Thyroid gland (tissue), 4 donors: ENCODE results near the gene ZNF487.

Experiments used
- POLR2A ChIP-seq, 2 donors: fragments of 450-650 bp; IDR thresholded peaks; one replicate each; pipeline ENCODE4 v1.6.1; 2017; ENCODE audit warnings: antibody characterized with exemption in 2 of 2, mild to moderate bottlenecking in 2 of 2, moderate library complexity in 1 of 2
- TF ChIP-seq, protein P1 (sequence below), 6 experiments: fragments of 200-600 bp in 3 of 6; fragments of 450-650 bp in 3 of 6; sonication (generic) in 3 of 6; IDR thresholded peaks; one replicate each; pipeline ENCODE4 v1.5.1; 2016 to 2019; ENCODE audit warnings: antibody characterized with exemption in 6 of 6, mild to moderate bottlenecking in 2 of 6, inconsistent platforms in 1 of 6, moderate library complexity in 1 of 6

DNA sequence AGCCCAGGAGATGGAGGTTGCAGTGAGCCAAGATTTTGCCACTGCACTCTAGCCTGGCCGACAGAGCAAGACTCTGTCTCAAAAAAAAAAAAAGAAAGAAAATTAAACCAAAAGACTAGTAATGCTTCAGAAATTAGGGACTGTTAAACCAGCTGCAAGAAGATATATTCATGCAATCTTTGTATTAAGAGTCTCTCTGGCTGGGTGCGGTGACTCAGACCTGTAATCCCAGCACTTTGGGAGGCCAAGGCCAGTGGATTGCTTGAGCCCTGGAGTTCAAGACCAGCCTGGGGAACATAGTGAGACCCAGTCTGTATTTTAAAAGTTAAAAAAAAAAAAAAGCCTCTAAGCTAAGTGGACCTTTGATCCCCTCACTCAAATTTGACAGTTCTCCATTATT lies 25.4 kb upstream of the ZNF487 start:
- no peak for TF ChIP-seq POLR2A (IDR thresholded peaks at IDR 0.05)
- TF ChIP-seq, protein P1, sequence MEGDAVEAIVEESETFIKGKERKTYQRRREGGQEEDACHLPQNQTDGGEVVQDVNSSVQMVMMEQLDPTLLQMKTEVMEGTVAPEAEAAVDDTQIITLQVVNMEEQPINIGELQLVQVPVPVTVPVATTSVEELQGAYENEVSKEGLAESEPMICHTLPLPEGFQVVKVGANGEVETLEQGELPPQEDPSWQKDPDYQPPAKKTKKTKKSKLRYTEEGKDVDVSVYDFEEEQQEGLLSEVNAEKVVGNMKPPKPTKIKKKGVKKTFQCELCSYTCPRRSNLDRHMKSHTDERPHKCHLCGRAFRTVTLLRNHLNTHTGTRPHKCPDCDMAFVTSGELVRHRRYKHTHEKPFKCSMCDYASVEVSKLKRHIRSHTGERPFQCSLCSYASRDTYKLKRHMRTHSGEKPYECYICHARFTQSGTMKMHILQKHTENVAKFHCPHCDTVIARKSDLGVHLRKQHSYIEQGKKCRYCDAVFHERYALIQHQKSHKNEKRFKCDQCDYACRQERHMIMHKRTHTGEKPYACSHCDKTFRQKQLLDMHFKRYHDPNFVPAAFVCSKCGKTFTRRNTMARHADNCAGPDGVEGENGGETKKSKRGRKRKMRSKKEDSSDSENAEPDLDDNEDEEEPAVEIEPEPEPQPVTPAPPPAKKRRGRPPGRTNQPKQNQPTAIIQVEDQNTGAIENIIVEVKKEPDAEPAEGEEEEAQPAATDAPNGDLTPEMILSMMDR (IDR thresholded peaks at IDR 0.05) = no peak
